SJSA1 (cell line): ENCODE data around the gene EHBP1. TPM values are rescaled to one million over a fixed set of nuclear protein-coding genes. Genes with fewer than 3 reads are reported as not detected.
"Not testable (repeated sequence)": the region's sequence is repeated elsewhere in the genome, so short reads cannot be mapped to it uniquely, and the experiment has no call there.

Experiments used
- DNase-seq, 2 experiments: peaks; one replicate each; pipeline ENCODE4 v3.0.0-alpha.2; 2015 to 2020; ENCODE audit warnings: low spot score in 2 of 2, low read depth in 1 of 2
- H3K27ac ChIP-seq: fragments of 250-450 bp; sonication (Bioruptor Pico); 2 replicates; pipeline ENCODE4 v1.5.1; 2020; ENCODE audit warnings: mild to moderate bottlenecking, moderate library complexity
- H3K27me3 ChIP-seq: fragments of 250-450 bp; sonication (Bioruptor Pico); replicated peaks from 2 replicates; pipeline ENCODE4 v1.5.1; 2020; ENCODE audit warnings: mild to moderate bottlenecking, moderate library complexity
- H3K36me3 ChIP-seq: fragments of 250-450 bp; sonication (Bioruptor Pico); 2 replicates; pipeline ENCODE4 v1.5.1; 2020; ENCODE audit warnings: mild to moderate bottlenecking
- H3K4me1 ChIP-seq: fragments of 250-450 bp; sonication (Bioruptor Pico); replicated peaks from 2 replicates; pipeline ENCODE4 v1.6.1; 2021; ENCODE audit warnings: mild to moderate bottlenecking
- H3K4me3 ChIP-seq: fragments of 250-450 bp; sonication (Bioruptor Pico); 2 replicates; pipeline ENCODE4 v1.5.1; 2020; ENCODE audit warnings: mild to moderate bottlenecking
- H3K9me3 ChIP-seq: fragments of 250-450 bp; sonication (Bioruptor Pico); replicated peaks from 2 replicates; pipeline ENCODE4 v1.5.1; 2020; ENCODE audit warnings: mild to moderate bottlenecking
- total RNA-seq: library from RNA; depleted of rRNA; stranded (reverse); fragments of >200 nt; shearing (Covaris generic); gene quantifications from 2 replicates; pipeline ENCODE4 v1.2.3, GENCODE V29; 2014

EHBP1 gene
- total RNA-seq, 1 experiment from 2014 or later, result 60.1 TPM

DNA sequence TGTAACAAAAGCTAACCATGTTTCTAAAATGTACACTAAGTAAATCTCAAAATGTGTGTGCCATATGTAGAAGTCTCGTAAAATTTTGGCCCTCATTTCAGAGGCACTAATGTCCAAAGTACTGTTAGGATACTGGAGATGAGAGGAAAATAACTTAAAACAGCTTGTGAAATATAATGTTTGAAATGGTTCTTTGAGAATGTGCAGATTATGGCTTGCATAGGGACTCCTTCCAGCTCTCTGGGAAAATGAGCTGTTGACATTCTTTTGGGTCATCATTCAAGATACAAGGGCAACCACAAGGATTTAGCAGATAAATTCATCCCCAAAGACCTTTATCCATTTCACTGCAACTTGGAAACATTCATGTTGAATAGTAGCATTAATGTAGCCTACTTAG, 307.0 kb downstream of the EHBP1 start:
- Histone ChIP-seq H3K4me3 (no peak overlapping the region), H3K9me3 (no peaks in the 10 kb centered on the region), H3K27me3 (no peaks in the 10 kb centered on the region), H3K4me1 (no peaks in the 10 kb centered on the region), H3K36me3 (peaks cover 10% of the 10 kb centered on the region; the same call in 1 of the 2 replicates), H3K27ac (no peak overlapping the region)
- DNase-seq, result no peak

DNA sequence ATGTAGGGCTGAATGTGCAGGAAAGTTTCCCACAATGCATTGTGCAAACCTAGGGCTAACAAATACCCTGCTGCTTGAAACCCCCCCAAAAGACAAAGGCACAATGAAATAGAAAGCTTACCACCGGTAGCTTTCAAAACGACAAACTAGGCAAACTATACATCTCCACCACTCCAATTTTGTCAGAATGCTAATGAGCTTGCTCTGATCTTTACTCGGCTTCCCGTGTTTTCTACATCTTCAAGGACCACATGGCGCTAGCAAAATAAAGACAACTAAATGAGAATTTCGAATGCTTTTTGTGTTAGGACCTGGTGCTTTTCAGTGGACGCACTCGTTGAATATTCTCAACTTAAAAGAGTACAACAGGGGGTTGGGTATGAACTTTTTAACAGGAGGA, 307.9 kb downstream of the EHBP1 start:
- H3K27me3 ChIP-seq, result no peaks in the 10 kb centered on the region
- no peaks in the 10 kb centered on the region for H3K4me1 ChIP-seq
- H3K36me3 ChIP-seq, result peaks cover 10% of the 10 kb centered on the region; the same call in 1 of the 2 replicates
- no peaks in the 10 kb centered on the region for H3K9me3 ChIP-seq
- no peak overlapping the region for H3K4me3 ChIP-seq
- H3K27ac ChIP-seq, result no peak overlapping the region
- no peak for DNase-seq

DNA sequence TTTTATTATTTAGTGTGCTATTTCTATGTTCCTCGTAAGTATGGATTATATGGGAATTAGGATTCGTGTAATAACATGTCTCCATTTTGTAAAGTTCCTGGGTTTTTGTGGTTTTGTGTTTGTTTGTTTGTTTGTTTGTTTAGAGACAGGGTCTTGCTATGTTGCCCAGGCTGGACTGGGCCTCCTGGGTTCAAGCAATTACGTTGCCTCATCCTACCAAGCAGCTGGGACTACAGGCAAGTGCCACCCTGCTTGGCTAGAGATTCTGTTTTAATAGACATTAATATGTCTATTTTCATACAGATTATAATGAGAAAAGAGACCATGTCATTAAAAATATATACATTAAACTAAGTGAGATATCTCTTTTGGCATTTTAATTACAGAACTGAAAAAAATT, 309.9 kb downstream of the EHBP1 start:
- Histone ChIP-seq H3K4me3 (no peak overlapping the region), H3K36me3 (peaks cover 2% of the 10 kb centered on the region; the same call in 1 of the 2 replicates), H3K9me3 (no peaks in the 10 kb centered on the region), H3K4me1 (no peaks in the 10 kb centered on the region), H3K27ac (no peak overlapping the region), H3K27me3 (no peaks in the 10 kb centered on the region; the same call in 1 of the 2 replicates)
- DNase-seq, result no peak

DNA sequence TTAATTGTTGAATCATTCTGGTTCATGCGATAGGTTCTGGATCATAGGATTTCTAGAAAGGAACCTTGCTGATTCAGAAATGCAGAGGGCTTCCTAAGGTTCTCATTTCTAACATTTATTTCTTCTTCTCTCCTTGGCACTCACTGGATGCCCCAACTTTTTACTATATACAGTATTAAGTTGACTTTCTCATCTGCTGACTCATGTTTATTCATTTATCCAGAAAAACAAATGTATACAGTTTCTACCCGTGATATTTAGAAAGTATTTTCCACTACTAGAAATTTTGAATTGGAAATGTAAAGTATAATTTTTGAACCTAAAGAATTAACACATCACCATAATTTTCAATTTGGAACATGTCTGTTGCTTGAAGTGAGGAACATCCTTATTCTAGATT, 312.9 kb downstream of the EHBP1 start:
- Histone ChIP-seq H3K9me3 (no peaks in the 10 kb centered on the region), H3K36me3 (peaks cover 2% of the 10 kb centered on the region; the same call in 1 of the 2 replicates), H3K4me1 (no peaks in the 10 kb centered on the region), H3K27ac (no peak overlapping the region), H3K27me3 (no peaks in the 10 kb centered on the region; the same call in 1 of the 2 replicates), H3K4me3 (no peak overlapping the region)
- DNase-seq, result no peak

DNA sequence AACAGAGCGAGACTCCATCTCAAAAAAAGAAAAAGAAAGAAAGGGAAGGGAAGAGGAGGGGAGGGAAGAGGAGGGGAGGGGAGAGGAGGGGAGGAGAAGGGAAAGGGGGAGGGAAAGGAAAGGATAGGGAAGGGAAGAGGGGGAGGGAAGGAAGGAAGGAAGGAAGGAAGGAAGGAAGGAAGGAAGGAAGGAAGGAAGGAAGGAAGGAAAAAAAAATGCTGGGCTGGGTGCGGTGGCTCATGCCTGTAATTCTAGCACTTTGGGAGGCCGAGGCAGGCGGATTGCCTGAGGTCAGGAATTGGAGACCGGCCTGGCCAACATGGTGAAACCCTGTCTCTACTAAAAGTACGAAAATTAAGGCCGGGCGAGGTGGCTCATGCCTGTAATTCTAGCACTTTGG, 314.2 kb downstream of the EHBP1 start:
- not testable (repeated sequence) for H3K9me3 ChIP-seq, H3K4me1 ChIP-seq, H3K27me3 ChIP-seq, H3K27ac ChIP-seq, H3K4me3 ChIP-seq, H3K36me3 ChIP-seq, DNase-seq

DNA sequence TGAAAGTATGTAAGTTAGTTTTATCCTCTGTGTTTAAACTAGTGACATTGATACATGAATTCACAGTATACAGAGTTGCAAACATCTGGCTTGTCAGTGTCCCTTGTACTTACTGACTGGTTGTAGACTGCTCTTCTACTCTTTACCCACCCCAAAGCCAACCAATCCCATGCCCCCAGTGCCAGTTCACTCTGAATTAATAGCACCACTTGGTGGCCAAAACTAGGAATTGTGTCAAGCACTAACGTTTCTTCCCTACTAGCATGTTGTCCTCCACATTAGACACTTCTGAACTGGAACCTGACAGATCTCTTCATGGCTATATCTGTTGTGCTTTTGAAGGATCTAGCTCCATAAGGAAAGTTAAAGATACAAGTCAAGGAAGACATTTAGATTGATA, 317.9 kb downstream of the EHBP1 start:
- Histone ChIP-seq H3K4me3 (no peak overlapping the region), H3K27ac (no peak overlapping the region)
- peak in 1 of 2 experiments; percentile 6 for DNase-seq

DNA sequence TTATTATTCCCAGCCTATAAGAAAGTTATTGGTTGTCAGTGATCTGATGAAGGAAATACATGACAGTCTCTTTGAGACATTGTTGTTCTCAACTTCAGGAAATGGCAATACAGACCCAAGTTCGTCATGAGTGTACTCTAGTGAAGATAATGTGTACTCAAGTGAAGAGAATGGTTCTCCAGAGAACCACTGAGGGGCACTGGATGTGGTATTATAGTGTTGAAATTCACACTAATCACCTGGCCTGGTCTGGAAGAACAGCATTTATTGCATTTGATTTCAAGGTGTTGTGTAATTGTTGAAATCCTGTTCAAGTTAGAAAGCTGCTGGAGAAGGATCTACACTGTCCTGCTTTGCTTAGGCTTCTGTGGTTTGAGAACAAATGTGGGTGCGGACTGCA, 321.7 kb downstream of the EHBP1 start:
- peaks cover 4% of the 10 kb centered on the region; the same call in 1 of the 2 replicates for H3K36me3 ChIP-seq
- H3K4me1 ChIP-seq, result no peaks in the 10 kb centered on the region
- H3K27me3 ChIP-seq, result no peaks in the 10 kb centered on the region
- no peak overlapping the region for H3K27ac ChIP-seq
- DNase-seq, result no peak
- no peak overlapping the region for H3K4me3 ChIP-seq
- no peaks in the 10 kb centered on the region for H3K9me3 ChIP-seq

More for the DNA sequence above, 317.9 kb downstream of the EHBP1 start:
- no peaks in the 10 kb centered on the region; the same call in 1 of the 2 replicates for H3K27me3 ChIP-seq
- H3K9me3 ChIP-seq, result no peaks in the 10 kb centered on the region
- peaks cover 4% of the 10 kb centered on the region; the same call in 1 of the 2 replicates for H3K36me3 ChIP-seq
- no peaks in the 10 kb centered on the region for H3K4me1 ChIP-seq

DNA sequence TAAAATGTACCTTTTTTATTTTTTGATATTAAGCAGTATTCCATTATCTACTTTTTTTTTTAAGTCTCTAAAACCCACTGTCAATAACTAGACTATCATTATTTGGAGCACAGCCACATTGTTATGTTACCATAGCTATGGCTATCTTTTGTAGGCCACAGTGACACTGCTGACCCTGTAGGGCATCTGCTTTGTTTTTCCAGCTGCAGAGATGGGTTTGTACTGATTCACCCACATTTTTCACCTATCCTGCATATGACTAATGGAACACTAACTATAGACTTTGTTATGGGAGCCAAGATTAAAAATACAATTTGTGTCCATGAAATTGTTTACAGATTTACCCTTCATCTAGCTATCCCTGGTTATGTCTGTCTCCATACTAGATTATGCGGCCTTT, 323.5 kb downstream of the EHBP1 start:
- H3K9me3 ChIP-seq, result no peaks in the 10 kb centered on the region
- DNase-seq, result no peak
- H3K27me3 ChIP-seq, result no peaks in the 10 kb centered on the region
- H3K4me3 ChIP-seq, result no peak overlapping the region
- peaks cover 4% of the 10 kb centered on the region; the same call in 1 of the 2 replicates for H3K36me3 ChIP-seq
- H3K4me1 ChIP-seq, result no peaks in the 10 kb centered on the region
- no peak overlapping the region for H3K27ac ChIP-seq

DNA sequence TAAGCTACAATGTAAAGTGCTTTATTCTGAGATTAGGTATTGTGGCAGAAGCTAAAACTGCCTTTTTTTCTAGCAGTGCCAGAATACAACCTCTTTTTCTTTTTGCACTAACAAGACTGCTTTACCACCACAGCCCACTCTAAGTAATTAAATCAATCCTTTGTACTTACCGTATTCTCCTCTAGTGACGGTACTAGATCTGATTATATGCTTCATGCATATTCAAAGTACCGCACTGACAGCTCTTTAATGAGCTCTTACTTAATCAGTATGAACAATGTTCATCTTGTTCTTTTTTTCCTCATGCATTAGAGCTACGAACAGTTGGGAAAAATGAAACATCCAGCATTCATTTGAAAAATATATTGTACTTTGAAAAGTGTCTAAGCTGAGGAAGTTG, 329.0 kb downstream of the EHBP1 start:
- H3K4me1 ChIP-seq, result peaks cover 7% of the 10 kb centered on the region
- DNase-seq, result no peak
- H3K36me3 ChIP-seq, result no peaks in the 10 kb centered on the region
- H3K27ac ChIP-seq, result no peak overlapping the region
- no peaks in the 10 kb centered on the region for H3K9me3 ChIP-seq
- no peak overlapping the region for H3K4me3 ChIP-seq
- no peaks in the 10 kb centered on the region for H3K27me3 ChIP-seq

DNA sequence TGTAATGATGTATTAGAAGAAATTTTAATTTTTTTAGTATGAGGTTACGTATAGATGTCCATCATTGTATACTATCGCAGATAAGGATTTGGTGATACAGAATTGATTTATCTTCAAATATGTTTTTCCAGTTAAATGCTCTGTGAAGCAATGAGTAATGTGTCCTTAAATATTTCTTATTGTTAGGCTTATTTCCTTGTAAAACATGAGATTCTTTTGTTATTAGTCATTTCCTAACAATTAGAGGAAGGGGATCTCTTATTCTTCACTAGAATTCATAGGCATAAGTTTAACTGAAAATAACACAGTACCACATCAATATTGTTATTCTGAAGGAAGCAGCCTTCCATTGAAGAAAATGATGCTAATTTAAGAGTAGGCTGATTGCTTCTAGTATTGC, 329.7 kb downstream of the EHBP1 start:
- H3K36me3 ChIP-seq, result no peaks in the 10 kb centered on the region
- no peak overlapping the region for H3K4me3 ChIP-seq
- no peaks in the 10 kb centered on the region for H3K9me3 ChIP-seq
- H3K4me1 ChIP-seq, result peaks cover 7% of the 10 kb centered on the region
- no peak overlapping the region for H3K27ac ChIP-seq
- H3K27me3 ChIP-seq, result no peaks in the 10 kb centered on the region
- no peak for DNase-seq

DNA sequence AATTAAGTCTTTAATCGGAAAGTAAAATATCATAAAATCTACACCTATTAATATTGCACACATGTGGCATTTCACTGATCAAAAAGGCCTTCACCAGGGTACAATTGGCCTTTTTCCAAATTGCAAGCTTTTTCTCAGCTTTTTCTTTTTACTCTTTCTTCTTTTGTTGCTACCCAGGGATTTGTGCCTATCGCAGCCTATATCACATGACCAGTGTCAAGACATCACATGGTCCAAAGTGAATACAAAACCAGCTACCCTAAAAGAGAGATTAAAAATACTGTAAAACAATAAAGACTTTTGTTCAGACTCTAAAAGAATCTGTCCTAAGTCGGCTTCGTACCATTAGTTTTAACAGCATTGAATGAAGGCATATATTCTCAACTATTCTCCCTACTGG, 330.1 kb downstream of the EHBP1 start:
- H3K4me3 ChIP-seq, result no peak overlapping the region
- H3K4me1 ChIP-seq, result peaks cover 7% of the 10 kb centered on the region
- H3K36me3 ChIP-seq, result no peaks in the 10 kb centered on the region
- H3K27me3 ChIP-seq, result no peaks in the 10 kb centered on the region
- no peak overlapping the region for H3K27ac ChIP-seq
- no peaks in the 10 kb centered on the region for H3K9me3 ChIP-seq
- no peak for DNase-seq

DNA sequence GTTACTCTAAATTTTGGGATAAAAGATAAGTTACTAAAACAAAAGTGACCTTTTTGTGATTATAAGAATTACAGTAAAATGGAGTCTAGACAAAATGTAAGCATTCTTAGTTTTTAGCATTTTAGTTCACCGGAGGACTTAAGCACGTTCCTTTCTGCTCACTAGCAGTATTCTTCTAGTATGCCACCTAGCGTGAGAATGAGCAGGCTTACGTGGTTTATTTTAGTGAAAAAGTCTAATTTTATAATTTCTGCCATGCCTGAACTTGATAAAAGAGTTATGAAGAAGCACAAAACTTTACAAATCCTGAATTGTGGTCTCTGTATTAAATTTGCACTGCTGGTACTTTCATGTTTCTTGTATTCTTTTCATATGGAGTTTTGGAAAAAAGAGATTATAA, 332.5 kb downstream of the EHBP1 start:
- Histone ChIP-seq H3K4me1 (peaks cover 7% of the 10 kb centered on the region), H3K4me3 (no peak overlapping the region), H3K36me3 (no peaks in the 10 kb centered on the region), H3K27me3 (no peaks in the 10 kb centered on the region), H3K27ac (no peak overlapping the region), H3K9me3 (no peaks in the 10 kb centered on the region)
- no peak for DNase-seq

DNA sequence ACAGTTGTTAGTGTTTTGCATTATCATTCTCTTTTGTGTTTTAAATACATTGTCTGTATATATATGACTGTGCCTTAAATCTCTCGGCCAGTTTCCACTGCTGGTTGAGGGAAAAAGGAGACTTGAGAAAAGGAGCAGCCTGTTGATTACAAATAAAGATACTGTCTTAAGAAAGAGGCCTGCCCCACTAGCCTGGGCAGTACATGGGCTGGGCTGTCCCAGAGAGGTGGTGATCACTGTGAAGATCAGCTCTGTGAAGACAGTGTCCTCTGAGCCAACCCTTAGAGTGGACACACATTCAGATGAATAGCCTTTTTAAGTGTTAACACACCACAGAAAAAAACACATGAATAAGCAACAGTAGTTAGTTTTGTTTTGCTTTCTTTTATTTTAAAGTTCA, 335.1 kb downstream of the EHBP1 start:
- Histone ChIP-seq H3K27me3 (no peaks in the 10 kb centered on the region), H3K4me3 (no peak overlapping the region), H3K27ac (no peak overlapping the region), H3K36me3 (no peaks in the 10 kb centered on the region), H3K9me3 (no peaks in the 10 kb centered on the region), H3K4me1 (no peaks in the 10 kb centered on the region)
- DNase-seq, result no peak

DNA sequence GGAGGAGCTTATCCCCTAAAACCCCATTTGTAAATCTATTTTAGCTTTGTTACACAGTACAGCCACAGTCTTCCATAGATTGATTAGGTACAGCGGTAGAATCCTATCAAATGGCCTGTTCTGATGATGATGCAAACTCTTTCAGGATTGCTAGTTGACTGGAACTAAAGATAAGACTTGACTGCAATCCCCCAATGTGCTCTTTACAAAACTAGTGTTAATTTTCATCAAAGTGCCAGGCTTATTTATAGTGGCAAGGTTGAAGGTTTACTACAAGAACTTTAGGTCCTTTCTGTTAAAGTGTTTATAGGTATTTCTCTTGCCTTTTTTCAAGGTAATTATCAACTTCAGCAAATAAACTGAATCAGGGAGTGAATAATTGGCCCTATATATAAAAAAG, 336.1 kb downstream of the EHBP1 start:
- Histone ChIP-seq H3K9me3 (no peaks in the 10 kb centered on the region), H3K36me3 (no peaks in the 10 kb centered on the region), H3K4me3 (no peak overlapping the region), H3K4me1 (no peaks in the 10 kb centered on the region), H3K27ac (no peak overlapping the region), H3K27me3 (no peaks in the 10 kb centered on the region)
- no peak for DNase-seq
